Measurements from ENCODE around the gene ITSN1. TPM values are rescaled to one million over a fixed set of nuclear protein-coding genes. Genes with fewer than 3 reads are reported as not detected.

Gene ITSN1
- total and polyA plus RNA-seq, 2 of the 13 experiments (the other 11 are each of a cell fraction or from before 2014, with no cell fraction given): 26.1 to 33.8 TPM

DNA sequence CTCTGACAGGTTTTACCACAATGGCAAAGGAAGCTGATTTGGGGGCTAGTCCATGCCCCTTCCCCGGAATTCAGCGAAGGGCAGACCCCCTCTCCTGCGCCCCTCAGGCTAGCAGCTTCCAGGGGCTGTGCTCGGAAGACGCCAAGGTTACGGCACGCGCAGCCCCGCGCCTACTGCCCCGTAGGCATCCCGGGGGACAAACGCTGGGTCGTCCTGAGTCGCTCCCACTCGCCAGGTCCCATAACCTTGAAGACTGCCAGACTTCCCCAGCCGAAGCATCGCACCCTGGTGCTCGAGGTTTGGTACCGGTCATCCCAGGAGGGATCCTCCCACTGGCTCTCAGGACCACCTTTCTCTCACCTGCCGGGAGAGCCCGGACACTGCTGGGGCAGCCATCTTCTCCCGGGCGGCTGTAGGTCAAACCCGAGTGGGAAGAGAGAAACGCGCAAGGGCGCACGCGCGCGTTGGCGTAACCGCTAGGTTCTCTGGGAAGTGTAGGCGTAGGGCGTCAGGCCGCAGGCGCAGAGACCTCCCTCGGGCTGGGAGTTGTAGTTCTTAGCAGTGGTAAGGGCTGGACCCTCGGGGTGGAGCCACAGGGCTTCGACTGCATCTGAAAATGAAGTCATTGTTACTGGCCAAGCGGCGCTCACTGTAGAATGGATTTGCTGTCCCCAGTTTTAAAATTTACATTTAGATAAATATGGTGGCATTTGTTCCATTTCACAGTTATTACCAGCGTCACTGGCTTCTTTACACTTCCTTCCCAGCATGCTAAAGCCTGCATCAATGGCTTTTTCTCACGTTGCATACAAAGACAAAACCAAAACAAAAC, 273.3 kb downstream of the ITSN1 start, which contains the start of gene ATP5PO (continued):
- no peak for TF ChIP-seq KLF12 (CRISPR knock-in tag; IDR thresholded peaks at IDR 0.05; ENCODE audit: borderline replicate concordance)
- TF ChIP-seq ZNF883 (CRISPR knock-in tag; IDR thresholded peaks at IDR 0.05; ENCODE audit: not compliant biosample characterization): peak; percentile 60
- TF ChIP-seq ZNF235 (CRISPR knock-in tag; IDR thresholded peaks at IDR 0.05; ENCODE audit: borderline replicate concordance): 0 out of 2 replicates have a peak, but pooled peaks have one; percentile 56
- no peak for TF ChIP-seq ZNF383 (CRISPR knock-in tag; IDR thresholded peaks at IDR 0.05; ENCODE audit: borderline replicate concordance)
- TF ChIP-seq U2AF1 (optimal IDR thresholded peaks at IDR 0.05; ENCODE audit: low read depth, low read length): no peak
- no peak for TF ChIP-seq ZNF33B (CRISPR knock-in tag; IDR thresholded peaks at IDR 0.05)
- TF ChIP-seq ZNF709 (CRISPR knock-in tag; IDR thresholded peaks at IDR 0.05): no peak
- TF ChIP-seq, protein P1, sequence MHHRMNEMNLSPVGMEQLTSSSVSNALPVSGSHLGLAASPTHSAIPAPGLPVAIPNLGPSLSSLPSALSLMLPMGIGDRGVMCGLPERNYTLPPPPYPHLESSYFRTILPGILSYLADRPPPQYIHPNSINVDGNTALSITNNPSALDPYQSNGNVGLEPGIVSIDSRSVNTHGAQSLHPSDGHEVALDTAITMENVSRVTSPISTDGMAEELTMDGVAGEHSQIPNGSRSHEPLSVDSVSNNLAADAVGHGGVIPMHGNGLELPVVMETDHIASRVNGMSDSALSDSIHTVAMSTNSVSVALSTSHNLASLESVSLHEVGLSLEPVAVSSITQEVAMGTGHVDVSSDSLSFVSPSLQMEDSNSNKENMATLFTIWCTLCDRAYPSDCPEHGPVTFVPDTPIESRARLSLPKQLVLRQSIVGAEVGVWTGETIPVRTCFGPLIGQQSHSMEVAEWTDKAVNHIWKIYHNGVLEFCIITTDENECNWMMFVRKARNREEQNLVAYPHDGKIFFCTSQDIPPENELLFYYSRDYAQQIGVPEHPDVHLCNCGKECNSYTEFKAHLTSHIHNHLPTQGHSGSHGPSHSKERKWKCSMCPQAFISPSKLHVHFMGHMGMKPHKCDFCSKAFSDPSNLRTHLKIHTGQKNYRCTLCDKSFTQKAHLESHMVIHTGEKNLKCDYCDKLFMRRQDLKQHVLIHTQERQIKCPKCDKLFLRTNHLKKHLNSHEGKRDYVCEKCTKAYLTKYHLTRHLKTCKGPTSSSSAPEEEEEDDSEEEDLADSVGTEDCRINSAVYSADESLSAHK (CRISPR knock-in tag; IDR thresholded peaks at IDR 0.05; ENCODE audit: borderline replicate concordance): no peak
- TF ChIP-seq, protein P2, sequence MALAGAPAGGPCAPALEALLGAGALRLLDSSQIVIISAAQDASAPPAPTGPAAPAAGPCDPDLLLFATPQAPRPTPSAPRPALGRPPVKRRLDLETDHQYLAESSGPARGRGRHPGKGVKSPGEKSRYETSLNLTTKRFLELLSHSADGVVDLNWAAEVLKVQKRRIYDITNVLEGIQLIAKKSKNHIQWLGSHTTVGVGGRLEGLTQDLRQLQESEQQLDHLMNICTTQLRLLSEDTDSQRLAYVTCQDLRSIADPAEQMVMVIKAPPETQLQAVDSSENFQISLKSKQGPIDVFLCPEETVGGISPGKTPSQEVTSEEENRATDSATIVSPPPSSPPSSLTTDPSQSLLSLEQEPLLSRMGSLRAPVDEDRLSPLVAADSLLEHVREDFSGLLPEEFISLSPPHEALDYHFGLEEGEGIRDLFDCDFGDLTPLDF (CRISPR knock-in tag; IDR thresholded peaks at IDR 0.05): no peak
- TF ChIP-seq ZFP37 (CRISPR knock-in tag; IDR thresholded peaks at IDR 0.05; ENCODE audit: borderline replicate concordance): no peak
- TF ChIP-seq HNRNPH1 (optimal IDR thresholded peaks at IDR 0.05; ENCODE audit: low read depth, low read length): no peak
- TF ChIP-seq RBFOX2 (IDR thresholded peaks at IDR 0.05; ENCODE audit: low read depth, low read length): peak; percentile 84
- TF ChIP-seq NPAS2 (CRISPR knock-in tag; IDR thresholded peaks at IDR 0.05; ENCODE audit: borderline replicate concordance): no peak
- peak; percentile 55 for TF ChIP-seq PHF5A (CRISPR knock-in tag; IDR thresholded peaks at IDR 0.05; ENCODE audit: low read depth, unreplicated experiment)
- TF ChIP-seq, protein P3, sequence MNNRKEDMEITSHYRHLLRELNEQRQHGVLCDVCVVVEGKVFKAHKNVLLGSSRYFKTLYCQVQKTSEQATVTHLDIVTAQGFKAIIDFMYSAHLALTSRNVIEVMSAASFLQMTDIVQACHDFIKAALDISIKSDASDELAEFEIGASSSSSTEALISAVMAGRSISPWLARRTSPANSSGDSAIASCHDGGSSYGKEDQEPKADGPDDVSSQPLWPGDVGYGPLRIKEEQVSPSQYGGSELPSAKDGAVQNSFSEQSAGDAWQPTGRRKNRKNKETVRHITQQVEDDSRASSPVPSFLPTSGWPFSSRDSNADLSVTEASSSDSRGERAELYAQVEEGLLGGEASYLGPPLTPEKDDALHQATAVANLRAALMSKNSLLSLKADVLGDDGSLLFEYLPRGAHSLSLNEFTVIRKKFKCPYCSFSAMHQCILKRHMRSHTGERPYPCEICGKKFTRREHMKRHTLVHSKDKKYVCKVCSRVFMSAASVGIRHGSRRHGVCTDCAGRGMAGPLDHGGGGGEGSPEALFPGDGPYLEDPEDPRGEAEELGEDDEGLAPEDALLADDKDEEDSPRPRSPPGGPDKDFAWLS (CRISPR knock-in tag; IDR thresholded peaks at IDR 0.05; ENCODE audit: borderline replicate concordance): no peak
- no peak for TF ChIP-seq CAMTA2 (CRISPR knock-in tag; IDR thresholded peaks at IDR 0.05; ENCODE audit: borderline replicate concordance)
- TF ChIP-seq DRAP1 (CRISPR knock-in tag; IDR thresholded peaks at IDR 0.05): peak; percentile 28; the same call in 1 of the 2 replicates
- no peak; the same call in 1 of the 2 replicates for TF ChIP-seq EEA1 (CRISPR knock-in tag; IDR thresholded peaks at IDR 0.05; ENCODE audit: borderline replicate concordance)
- TF ChIP-seq ZEB1 (IDR thresholded peaks at IDR 0.05; ENCODE audit: insufficient replicate concordance, low read depth): peak; percentile 38
- no peak for TF ChIP-seq SP5 (CRISPR knock-in tag; IDR thresholded peaks at IDR 0.05; ENCODE audit: borderline replicate concordance, low read depth)
- TF ChIP-seq DBP (CRISPR knock-in tag; IDR thresholded peaks at IDR 0.05; ENCODE audit: not compliant biosample characterization): no peak
- TF ChIP-seq CENPT (CRISPR knock-in tag; IDR thresholded peaks at IDR 0.05; ENCODE audit: low read depth): no peak
- TF ChIP-seq ETV6 (CRISPR knock-in tag; conservative IDR thresholded peaks at IDR 0.05): peak; percentile 83
